Epithelial cell of esophagus (primary cell): ENCODE data around the gene COLQ.

Experiments used
- DNase-seq: peaks from one replicate; pipeline ENCODE4 v3.0.0; 2010; ENCODE audit warnings: low read depth
- H3K4me3 ChIP-seq: 2 replicates; pipeline ENCODE4 v1.5.1; 2011; ENCODE audit warnings: mild to moderate bottlenecking, low read length, control low read depth
- TF ChIP-seq, protein P1 (sequence below): IDR thresholded peaks from 2 replicates; pipeline ENCODE4 v1.5.1; 2011; ENCODE audit warnings: low read depth, mild to moderate bottlenecking, low read length, control low read depth, inconsistent platforms; ENCODE audit not compliant: insufficient read depth; ENCODE audit errors: missing control alignments

The COLQ gene

DNA sequence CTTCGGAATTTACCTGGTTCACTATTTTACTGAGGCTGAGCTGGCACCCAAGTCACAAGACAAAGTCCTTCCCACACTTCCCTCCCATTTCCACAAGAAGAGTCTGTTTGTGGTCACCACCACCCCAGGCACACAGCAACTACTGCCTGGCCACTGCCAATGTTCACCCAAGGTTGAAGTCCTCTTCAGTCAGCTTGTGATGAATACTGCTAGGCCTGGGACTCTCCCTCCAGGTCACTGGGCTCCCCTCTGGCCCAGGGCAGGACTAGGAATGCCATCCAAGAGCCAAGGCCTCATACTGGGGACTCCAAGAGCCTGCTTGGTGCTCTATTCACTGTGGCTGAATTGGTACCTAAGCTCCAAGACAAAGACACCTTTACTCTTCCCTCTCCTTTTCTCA is 30.4 kb upstream of the COLQ start:
- no peak overlapping the region for H3K4me3 ChIP-seq
- TF ChIP-seq, protein P1, sequence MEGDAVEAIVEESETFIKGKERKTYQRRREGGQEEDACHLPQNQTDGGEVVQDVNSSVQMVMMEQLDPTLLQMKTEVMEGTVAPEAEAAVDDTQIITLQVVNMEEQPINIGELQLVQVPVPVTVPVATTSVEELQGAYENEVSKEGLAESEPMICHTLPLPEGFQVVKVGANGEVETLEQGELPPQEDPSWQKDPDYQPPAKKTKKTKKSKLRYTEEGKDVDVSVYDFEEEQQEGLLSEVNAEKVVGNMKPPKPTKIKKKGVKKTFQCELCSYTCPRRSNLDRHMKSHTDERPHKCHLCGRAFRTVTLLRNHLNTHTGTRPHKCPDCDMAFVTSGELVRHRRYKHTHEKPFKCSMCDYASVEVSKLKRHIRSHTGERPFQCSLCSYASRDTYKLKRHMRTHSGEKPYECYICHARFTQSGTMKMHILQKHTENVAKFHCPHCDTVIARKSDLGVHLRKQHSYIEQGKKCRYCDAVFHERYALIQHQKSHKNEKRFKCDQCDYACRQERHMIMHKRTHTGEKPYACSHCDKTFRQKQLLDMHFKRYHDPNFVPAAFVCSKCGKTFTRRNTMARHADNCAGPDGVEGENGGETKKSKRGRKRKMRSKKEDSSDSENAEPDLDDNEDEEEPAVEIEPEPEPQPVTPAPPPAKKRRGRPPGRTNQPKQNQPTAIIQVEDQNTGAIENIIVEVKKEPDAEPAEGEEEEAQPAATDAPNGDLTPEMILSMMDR, result no peak
- no peak for DNase-seq

DNA sequence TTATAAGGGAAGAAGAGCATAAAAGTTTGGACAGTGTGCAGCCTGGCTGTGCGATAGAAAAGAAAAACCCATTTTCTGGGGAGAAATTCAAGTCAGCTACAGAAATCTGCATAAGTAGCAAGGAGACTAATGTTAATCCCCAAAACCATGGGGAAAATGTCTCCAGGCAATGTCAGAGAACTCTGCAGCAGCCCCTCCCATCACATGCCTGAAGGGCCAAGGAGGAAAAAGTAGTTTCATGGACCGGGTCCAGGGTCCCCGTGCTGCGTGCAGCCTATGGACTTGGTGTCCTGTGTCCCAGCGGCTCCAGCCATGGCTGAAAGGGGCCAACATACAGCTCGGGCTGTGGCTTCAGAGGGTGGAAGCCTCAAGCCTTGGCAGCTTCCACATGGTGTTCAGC is 28.3 kb upstream of the COLQ start:
- no peak overlapping the region for H3K4me3 ChIP-seq
- TF ChIP-seq, protein P1, result no peak
- no peak for DNase-seq

- DNase-seq, result no peak
- TF ChIP-seq, protein P1, result no peak
- H3K4me3 ChIP-seq, result no peak overlapping the region
Observed at GRCh38 chr3:15542614-15543013, 21.1 kb upstream of the COLQ start.

DNA sequence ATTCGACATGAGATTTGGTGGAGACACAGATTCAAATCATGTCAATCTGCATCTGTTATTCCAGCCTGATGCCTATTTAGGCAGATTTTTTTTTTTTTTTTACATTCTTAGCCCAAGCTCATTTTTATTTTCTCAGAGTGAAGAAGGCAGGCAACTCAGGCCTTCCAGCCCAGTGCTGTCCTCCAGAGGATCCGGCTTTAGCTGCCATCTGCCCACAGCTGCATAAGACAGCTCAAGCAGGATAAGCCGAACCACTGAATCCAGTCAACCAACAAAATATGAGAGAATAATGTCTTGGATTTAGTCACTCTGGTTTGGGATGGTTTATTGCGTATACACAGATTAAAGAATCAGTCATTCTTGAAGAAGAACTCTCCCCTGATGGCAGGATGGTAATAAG is 19.9 kb upstream of the COLQ start:
- DNase-seq, result no peak
- TF ChIP-seq, protein P1, result no peak
- no peak overlapping the region for H3K4me3 ChIP-seq

GRCh38 chr3:15539066-15539465 is 17.6 kb upstream of the COLQ start:
- TF ChIP-seq, protein P1, result no peak
- no peak for DNase-seq
- H3K4me3 ChIP-seq, result no peak overlapping the region

DNA sequence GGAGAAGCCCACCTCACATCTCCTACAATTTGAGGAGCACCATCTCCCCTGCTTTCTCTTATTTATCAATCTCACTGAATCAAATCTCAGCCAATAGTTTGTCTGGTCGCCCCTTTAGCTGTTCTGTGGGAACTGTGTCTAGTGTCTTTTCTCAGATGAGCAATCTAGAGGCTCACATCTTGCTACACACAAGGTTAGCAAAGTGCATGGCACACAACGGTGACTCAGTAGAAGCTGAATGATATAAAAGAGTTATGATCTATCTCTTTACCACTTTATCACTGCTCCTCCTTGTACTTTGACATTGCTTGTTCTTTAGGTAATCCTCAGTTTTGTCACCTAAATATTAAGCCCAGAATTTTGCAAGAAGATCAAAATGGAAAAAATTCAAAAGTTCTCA is 16.8 kb upstream of the COLQ start:
- no peak for DNase-seq
- H3K4me3 ChIP-seq, result no peak overlapping the region
- TF ChIP-seq, protein P1, result no peak

- TF ChIP-seq, protein P1, result no peak
- H3K4me3 ChIP-seq, result no peak overlapping the region
- DNase-seq, result no peak
Observed at GRCh38 chr3:15536856-15537255, 15.3 kb upstream of the COLQ start.
